B cell (primary cell): Measurements from ENCODE around the gene CHAMP1.

Experiments used
- EZH2 ChIP-seq: IDR thresholded peaks from 2 replicates; pipeline ENCODE4 v1.6.1; 2012; ENCODE audit warnings: borderline replicate concordance, low read depth, mild to moderate bottlenecking, moderate library complexity, low read length; ENCODE audit not compliant: insufficient read depth, poor library complexity, severe bottlenecking
- TF ChIP-seq, protein P1 (sequence below): fragments of 200-600 bp; IDR thresholded peaks from one replicate; pipeline ENCODE4 v1.8.0; 2022; ENCODE audit warnings: antibody characterized with exemption, mild to moderate bottlenecking

DNA sequence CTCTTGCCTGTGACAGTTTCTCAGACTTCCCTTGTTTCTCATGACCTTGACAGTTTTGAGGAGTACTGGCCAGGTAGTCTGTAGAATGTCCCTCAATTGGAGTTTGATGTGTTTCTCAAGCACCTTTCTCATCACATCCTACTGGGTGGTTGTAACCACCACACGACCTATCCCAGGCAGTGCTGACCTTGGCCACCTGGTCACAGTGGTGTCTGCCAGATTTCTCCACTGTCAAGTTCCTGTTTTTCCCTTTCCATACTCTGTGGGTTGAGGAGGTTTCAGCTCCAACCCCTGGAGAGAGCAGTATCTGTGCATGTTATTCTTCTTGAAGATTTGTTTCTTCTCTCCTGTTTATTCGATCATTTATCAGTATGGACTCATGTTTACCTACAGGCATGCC lies 41.3 kb upstream of the CHAMP1 start:
- TF ChIP-seq, protein P1, sequence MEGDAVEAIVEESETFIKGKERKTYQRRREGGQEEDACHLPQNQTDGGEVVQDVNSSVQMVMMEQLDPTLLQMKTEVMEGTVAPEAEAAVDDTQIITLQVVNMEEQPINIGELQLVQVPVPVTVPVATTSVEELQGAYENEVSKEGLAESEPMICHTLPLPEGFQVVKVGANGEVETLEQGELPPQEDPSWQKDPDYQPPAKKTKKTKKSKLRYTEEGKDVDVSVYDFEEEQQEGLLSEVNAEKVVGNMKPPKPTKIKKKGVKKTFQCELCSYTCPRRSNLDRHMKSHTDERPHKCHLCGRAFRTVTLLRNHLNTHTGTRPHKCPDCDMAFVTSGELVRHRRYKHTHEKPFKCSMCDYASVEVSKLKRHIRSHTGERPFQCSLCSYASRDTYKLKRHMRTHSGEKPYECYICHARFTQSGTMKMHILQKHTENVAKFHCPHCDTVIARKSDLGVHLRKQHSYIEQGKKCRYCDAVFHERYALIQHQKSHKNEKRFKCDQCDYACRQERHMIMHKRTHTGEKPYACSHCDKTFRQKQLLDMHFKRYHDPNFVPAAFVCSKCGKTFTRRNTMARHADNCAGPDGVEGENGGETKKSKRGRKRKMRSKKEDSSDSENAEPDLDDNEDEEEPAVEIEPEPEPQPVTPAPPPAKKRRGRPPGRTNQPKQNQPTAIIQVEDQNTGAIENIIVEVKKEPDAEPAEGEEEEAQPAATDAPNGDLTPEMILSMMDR = no peak
- no peak for TF ChIP-seq EZH2
